Kidney tubule cell (primary cell): ENCODE measurements around the gene NOL4L.

ENCODE experiments used
- DNase-seq: peaks from one replicate; pipeline ENCODE4 v3.0.0-alpha.2; 2018; ENCODE audit warnings: low spot score

The NOL4L gene

DNA sequence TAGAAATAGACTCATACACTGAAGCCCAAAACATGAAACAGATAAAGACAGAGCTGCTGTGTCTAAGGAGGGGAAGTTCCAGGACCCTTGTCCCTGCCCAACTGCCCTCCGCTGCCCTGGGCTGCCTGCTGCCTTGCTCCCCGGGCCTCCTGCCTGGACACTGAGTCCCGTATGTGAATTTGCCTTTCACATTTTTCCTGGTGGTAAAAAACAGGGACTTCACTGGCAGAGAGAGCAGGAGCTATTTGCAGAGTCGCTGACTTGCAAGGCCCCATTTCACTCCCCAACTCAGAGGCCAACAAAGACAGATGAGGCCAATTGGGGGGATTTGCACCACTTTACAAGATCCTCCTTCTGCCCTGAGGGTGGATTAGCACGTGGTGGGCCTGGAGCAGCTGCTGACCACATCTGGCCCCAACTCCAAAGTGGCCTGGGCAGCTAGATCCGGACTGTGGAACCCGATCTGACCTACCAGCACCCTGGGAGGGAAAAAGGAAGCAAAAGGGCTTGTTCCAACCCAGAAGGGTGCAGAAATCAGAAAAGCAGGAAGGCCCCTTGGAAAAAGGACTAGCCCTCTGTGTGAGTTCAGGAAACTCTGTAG lies 61.4 kb downstream of the NOL4L start:
- no peak for DNase-seq

GRCh38 chr20:32522776-32523612 lies 62.1 kb downstream of the NOL4L start:
- peak; percentile 82 for DNase-seq

DNA sequence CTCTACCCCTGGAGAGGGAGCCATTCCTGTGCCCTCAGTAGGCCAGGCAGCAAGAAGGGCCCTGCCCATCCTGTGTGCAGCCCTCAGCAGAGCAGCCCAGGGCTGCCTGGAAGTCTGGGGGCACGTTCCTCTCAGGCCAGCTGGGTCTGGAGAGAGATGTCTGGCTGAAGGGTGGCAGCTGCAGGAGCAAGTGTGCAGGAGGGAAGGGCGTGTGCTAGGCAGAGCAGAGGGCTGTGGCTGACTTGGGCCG lies 62.7 kb downstream of the NOL4L start:
- no peak for DNase-seq

DNA sequence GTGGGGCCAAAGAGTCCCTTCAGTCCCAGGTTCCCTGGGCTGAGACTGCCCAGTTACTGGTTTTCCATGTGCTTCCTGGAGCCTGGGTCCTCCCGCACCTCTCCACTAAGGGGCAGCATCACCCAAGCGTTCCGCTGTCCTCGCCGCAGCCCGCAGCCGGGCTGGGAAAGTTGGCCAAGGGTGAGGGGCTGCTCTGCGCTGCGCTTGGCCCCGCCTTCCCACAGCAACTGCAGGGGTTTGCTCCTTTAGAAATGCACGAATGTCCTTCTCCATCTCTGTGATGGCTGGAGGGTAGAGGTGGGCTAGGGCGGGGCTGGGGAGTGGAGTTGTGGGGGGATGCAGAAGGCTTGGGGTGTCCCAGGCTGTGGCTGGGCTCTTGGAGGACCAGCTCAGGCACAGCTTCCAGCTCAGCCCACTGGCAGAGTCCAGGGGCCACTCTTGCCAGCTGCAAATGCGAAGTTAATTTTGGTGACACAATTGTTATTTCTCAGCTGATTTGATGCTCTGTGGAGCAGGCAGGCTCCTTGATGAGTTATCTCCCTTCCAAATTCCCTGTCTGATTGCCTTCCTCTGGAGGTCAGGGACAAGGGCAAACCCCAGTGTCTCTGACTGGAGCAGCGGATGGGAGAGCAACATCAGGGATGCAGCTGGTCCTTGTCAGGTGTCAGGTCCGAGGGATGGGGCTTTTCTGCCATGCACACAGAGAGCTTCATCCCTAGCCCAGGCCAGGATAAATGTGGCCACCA lies 63.2 kb downstream of the NOL4L start:
- DNase-seq, result peak; percentile 60

- DNase-seq, result no peak
Observed at GRCh38 chr20:32520927-32521203, 64.3 kb downstream of the NOL4L start.

GRCh38 chr20:32519381-32519730 lies 65.8 kb downstream of the NOL4L start:
- no peak for DNase-seq

DNA sequence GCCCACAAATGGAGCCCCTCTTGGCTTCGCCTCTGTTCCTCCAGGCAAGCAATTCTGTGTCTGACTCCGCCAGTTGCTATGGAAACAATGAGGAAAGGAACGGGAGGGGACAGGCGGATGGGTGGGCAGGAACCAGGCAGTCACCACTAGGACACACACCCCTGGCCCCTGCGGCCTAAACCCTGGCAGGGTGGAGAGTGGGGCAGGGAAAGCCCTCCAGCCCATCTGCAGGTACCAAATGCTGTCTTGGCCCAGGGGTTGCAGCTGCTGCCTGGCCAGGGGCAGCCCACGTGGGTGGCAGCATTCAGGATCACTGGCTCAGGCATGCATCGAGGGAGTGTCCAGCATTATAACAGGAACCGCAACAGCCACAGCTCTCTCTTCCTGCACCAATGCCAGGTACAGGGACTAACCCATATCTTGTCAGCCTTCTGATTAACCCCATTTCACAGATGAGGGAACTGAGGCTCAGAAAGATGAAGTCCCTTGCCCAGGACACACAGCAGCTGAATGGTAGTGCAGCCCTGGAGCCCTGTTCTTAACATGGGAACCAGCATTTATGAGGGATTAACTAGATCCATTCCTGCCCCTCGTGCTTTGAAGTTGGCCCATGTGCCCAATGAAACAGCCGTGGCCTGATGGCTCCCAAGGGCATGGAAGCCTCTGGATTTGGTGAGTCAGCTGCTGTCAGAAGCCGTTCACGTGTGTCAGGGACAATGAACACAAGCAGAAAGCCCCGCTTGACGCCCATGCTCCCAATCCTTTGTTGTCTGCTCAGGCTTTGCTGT lies 66.3 kb downstream of the NOL4L start:
- peak; percentile 28 for DNase-seq

- DNase-seq, result no peak
Observed at GRCh38 chr20:32517914-32518592, 67.1 kb downstream of the NOL4L start.

DNA sequence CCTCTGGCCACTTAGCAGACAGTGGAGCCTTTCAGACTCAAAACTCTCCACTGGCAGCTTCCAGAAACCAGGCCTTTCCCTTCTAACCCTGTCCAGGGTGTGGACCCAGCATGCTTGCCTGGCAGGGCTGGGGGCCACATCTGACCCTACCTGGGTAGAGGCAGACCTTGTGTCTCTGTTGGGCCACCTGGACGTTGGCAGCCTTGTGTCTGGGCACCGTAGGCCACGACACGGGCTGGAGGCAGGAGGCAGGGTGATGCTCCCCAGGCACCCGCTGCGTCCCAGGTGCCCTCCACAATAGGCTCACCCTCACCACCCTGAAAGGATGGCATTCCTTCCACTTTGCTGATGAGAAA lies 67.6 kb downstream of the NOL4L start:
- no peak for DNase-seq

DNA sequence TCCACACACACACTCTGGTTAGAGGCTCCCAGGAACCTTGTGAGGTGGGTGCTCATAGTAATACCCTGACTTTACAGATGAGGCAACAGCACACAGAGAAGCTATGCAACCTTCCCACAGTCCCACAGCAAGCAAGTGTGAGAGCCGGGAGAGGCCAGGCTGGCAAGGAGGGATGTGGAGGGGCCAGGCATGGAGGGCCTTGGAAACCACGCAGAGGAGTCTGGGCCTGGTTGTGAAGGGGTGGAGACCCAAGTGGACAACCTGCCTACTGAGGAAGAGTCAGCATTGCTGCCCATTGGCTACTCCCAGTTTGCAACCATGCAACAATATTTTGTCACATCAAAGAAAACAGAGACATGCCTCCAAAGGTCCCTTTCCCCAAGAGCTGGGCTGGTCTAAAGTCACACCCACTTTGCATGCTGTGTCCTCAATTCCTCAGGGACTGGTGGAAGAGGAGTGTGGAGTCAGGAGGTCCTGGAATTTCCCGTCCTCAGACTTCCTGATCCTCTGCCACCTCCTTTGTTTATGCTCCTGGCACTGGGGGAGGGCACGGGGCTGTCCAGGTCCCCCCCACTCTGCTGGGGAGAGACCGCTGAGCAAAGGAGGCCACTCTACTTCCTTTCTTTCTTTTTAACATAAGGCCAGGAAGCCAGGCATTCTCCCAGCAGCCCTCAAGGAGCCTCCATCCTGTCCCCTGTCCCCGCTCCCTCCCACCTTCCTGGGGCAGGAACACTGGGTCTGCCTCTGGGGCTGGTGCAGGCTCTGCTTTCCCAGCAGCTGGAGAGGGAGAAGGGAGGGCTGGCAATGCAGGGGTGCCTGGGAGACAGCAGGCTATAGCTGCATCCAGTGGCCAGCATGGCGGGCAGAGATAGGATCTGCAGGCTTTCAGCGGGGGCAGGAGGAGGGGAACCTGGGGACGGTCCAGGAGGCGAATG lies 68.3 kb downstream of the NOL4L start:
- DNase-seq, result peak; percentile 44

- no peak for DNase-seq
Observed at GRCh38 chr20:32515631-32516101, 69.5 kb downstream of the NOL4L start.

DNA sequence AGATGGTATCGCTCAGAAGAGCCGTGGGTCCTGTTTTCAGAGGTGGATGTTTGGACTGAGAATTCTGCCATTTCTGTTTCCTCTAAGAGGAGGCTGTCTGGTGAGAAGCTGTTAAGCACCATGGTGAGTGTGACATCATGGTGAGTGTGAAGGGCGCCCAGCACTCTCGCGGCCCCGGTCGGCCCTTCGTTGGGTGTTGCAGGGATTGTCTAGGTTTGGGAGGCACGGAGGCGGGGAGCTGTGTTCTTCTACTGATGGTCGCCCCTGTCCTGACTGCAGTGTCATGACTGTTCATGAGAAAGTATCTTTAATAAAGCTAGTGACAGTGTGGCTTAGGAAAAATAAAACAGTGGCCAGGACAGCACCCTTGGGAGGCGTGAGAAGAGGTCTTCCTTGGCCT lies 70.4 kb downstream of the NOL4L start:
- no peak for DNase-seq

- no peak for DNase-seq
Observed at GRCh38 chr20:32513031-32513866, 71.9 kb downstream of the NOL4L start.

GRCh38 chr20:32512047-32512385 lies 73.1 kb downstream of the NOL4L start:
- DNase-seq, result no peak

DNA sequence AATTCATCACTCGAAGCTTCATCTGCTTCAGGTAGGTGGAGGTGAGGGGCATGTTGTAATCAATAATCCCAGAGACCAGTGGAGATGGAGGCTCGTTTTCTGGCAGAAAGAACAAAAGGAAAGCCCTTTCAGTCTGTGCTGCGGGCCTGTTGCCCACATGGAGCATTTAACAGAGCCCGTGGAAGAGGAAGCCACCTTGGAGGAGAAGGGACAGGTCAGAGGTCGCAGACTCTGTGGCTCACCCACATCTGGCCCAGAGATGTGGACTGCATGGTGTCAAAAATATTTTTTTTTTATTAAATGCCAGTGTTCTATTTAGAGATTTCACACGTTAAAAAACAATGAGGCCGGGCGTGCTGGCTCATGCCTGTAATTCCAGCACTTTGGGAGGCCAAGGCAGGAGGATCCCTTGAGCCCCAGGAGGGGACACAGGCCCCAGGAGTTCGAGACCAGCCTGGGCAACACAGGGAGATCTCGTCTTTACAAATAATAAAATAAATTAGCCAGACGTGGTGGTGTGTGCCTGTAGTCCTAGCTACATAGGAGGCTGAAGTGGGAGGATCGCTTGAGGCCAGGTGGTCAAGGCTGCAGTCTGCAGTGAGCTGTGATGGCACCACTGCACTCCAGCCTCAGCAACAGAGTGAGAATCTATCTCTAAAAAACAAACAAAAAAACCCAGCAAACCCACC lies 73.6 kb downstream of the NOL4L start:
- DNase-seq, result no peak

DNA sequence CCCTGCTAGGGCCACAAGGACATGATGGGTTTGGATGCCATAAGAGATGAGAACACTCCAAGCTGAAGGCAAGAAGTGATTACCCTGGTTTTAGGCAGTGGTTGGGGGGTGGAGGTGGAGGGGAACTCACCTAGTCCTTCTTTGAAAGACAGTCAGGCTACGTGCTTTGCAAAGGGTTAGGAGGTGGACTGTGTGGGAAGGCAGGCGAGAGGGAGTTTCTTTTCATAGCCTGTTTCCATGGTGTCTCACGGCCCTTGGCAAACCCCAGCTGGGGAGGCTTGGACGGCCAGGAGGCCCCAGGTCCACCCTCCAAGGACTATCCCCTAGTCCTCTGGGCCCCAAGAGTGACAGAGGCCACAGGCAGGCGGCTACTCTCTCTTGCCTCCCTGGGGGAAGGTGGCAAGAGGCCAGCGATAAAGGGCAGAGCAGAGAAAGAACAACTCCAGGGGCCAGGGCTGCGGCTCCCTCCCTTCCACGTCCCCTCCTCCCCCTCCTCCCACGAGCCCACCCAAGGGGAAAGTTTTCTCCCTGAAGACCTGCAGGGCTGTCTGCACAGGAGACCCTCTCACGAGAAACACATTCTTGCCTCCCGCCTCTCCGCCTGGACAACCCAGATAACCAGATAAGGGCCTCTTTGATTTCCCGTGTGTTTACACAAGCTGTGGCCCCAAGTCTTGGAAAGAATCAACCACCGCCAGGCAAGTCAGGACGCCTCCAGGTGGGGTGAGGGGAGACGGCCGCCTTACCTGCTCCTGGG lies 74.4 kb downstream of the NOL4L start:
- no peak for DNase-seq

GRCh38 chr20:32510120-32510600 lies 75.0 kb downstream of the NOL4L start:
- DNase-seq, result no peak

GRCh38 chr20:32509639-32510066 lies 75.5 kb downstream of the NOL4L start:
- no peak for DNase-seq

DNA sequence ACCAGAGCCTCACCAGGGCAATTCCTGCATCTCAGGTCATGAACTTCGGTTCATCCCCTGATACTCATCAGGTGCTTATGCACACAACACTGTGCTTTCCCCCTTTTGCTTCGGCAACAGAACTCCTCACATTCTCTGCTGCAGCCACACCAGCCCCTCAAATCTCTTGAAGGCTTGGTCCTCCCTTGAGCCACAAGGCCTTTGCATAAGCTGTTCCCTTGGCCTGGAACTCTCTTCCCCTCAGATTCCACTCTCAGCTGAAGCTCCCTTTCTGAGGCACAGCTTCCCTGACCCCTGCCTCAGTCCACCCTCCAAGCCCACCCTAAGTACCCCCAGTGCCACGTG lies 76.4 kb downstream of the NOL4L start:
- no peak for DNase-seq
